ENCODE results near the gene KLHDC10. TPM values are rescaled to one million over a fixed set of nuclear protein-coding genes. Genes with fewer than 3 reads are reported as not detected.
A peak's percentile ranks its signal among the peaks of the same experiment; 100 is the strongest.
"Not testable (repeated sequence)": the region's sequence is repeated elsewhere in the genome, so short reads cannot be mapped to it uniquely, and the experiment has no call there.

KLHDC10 gene, protein sequence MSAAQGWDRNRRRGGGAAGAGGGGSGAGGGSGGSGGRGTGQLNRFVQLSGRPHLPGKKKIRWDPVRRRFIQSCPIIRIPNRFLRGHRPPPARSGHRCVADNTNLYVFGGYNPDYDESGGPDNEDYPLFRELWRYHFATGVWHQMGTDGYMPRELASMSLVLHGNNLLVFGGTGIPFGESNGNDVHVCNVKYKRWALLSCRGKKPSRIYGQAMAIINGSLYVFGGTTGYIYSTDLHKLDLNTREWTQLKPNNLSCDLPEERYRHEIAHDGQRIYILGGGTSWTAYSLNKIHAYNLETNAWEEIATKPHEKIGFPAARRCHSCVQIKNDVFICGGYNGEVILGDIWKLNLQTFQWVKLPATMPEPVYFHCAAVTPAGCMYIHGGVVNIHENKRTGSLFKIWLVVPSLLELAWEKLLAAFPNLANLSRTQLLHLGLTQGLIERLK
- 35.2 TPM for total RNA-seq

DNA sequence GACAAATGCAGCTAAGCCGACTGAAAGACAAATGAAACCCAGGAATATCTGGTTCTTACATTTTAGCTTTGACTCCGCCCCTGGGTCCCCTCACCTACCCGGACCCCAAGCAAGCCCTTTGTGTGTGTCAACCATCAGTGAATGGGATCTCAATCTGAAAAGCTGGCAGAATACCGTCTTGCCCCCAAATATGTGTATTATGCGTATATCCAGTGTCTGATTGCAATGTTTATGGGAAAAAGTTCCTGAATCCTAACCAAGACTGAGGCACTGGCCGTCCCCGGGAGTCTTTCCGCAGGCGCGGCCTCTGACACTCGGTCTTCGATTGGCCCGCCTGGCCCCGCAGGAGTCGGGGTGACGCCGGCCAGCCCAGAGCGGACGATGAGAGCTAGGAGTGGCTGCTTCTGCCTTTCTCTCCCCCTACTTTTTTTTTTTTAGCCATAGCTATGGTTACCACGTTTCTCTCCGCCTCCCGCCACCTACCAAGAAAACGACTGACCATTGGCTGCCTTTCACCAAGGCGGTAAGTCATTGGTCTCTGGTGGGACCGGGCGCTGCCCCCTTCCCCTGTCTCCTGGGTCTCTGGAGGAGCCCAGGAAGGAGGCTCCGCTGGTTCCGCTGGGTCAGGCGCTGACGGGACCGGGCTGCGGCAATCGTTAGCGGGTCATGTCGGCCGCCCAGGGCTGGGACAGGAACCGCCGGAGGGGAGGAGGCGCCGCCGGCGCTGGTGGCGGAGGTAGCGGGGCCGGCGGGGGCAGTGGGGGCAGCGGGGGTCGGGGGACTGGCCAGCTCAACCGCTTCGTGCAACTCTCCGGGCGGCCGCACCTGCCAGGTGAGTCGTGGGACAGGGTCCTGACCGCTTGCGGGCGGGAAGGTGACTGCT lies at the start of gene KLHDC10:
Gene KLHDC10, plus strand, starts transcription at position 557 of the 883 bp plus-strand sequence. Its CDS starts 110 bp downstream, at position 667.
- ATAC-seq (peak; percentile 99), DNase-seq (ENCODE audit: low spot score) (peak; percentile 99)
- intact Hi-C loops (cut with DNase I): no loop called here

DNA sequence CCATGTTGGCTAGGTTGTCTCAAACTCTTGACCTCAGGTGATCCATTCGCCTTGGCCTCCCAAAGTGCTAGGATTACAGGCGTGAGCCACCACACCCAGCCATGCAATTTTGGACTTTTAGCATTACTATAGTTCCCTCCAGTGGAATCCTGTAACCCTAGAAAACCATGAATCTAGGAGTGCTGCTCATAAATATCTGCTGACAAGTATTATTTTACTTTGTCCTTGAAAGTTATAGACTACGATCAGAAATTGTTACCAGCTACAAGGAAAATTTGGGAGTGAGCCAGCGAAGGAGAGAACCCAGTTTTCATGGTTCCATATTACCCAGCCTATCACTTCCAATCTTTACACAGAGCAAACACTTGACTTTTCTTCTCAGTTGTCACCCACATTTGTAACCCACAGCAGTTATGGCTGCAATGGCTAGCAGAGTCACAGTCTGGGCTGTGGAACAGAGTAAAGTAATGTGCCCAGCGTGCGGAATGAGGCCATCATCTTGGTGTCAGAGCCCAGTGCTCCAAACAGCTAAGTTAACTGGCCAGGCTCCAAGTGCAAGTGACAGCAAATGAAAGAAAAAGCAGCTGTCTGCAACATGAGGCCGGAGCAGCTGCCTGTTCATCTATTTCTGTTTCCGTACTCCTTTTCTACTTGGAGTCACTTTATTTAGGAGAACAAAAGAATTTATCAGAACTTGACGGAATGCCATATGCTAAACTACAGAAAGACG lies 49.1 kb upstream of the KLHDC10 start:
- no peak for DNase-seq (ENCODE audit: low spot score)
- no peak for ATAC-seq
- intact Hi-C loops (cut with DNase I): no loop called here

DNA sequence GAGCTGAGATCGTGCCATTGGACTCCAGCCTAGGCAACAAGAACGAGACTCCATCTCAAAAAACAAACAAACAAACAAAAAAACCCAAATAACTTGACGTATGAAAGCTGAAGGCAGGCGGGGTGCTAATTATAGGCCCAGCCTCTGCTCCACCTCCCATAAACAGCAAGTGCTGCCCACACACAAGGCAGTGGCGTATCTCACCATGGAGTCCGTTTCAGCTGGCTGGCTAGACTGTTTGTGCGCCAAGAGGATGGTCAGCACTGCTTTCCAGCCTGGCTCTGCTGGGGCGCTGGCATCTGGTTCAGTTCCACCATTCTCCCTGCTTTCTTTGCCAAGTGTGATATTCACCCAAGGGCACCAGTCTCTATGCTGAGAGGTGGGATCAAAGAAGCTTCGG lies 48.2 kb upstream of the KLHDC10 start:
- intact Hi-C loops (cut with DNase I): no loop called here
- DNase-seq (ENCODE audit: low spot score) (no peak), ATAC-seq (no peak)

DNA sequence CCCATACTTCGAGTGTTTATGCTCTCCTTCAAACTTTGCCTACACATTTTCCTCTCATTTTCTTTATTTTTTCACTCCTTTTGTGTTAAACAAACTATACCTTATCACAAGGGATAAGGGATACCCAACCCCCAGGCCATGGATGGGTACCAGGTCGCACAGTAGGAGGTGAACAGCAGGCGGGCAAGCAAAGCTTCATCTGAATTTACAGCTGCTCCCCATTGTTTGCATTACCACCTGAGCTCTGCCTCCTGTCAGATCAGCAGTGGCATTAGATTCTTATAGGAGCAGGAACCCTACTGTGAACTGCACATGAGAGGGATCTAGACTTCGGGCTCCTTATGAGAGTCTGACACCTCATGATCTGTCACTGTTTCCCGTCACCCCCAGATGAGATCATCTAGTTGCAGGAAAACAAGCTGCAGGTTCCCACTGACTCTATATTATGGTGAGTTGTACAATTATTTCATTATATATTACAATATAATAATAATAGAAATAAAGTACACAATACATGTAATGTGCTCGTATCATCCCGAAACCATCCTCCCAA lies 47.6 kb upstream of the KLHDC10 start:
- intact Hi-C loops (cut with DNase I): no loop called here
- no peak for DNase-seq (ENCODE audit: low spot score)
- no peak for ATAC-seq

DNA sequence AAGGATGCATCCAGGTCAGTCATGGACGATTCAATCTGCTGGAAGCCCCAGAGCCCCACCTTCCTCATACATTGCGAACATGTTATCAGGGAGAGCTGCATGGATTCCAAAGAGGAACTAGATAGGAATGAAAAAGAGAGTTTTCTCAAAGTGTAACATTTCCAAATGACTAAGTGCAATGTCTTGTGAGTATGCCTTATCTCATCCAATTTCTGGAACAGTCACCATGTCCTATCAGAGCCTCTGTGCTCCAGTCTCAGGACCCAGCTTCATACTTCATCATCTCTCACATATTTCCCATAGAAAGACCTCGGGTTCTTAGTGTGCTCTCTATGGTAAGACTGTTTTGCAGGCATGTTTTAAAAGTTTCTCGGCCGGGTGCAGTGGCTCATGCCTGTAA lies 45.9 kb upstream of the KLHDC10 start:
- intact Hi-C loops (cut with DNase I): no loop called here

DNA sequence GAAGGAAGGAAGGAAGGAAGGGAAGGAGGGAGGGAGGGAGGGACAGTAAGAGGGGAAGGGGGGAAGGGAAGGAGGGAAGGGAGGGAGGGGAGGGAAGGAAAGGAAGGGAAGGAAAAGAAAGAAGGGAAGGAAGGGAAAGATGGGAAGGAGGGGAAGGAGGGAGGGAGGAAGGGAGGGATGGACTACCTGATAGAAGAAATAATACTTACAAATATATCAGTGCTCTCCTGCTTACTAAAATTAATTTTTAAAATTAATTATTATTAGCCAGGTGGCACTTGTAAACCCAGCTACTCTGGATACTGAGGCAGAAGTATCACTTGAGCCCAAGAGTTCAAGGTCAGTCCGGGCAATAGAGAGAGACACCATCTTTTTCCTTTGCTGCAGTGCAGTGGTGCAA lies 37.6 kb upstream of the KLHDC10 start:
- DNase-seq (ENCODE audit: low spot score) (no peak), ATAC-seq (no peak)
- intact Hi-C loops (cut with DNase I): no loop called here

More for the DNA sequence above, 45.9 kb upstream of the KLHDC10 start:
- no peak for DNase-seq (ENCODE audit: low spot score)
- ATAC-seq: no peak

DNA sequence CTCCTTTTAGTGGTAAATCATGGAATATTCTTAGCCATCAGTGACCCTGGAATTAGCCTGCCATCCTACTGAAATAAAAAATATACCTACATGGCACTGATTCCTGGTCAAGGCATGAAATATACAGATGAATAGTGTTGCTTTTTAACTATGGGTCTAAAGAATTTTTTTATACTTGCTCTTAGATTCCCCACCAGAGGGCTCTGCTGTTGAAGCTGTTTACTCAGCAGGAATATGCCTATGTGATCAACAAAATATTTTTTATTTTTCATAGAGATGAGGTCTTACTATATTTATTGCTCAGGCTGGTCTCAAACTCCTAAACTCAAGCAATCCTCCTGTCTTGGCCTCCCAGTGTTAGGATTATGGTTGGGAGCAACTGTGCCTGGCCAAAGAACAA lies 32.6 kb upstream of the KLHDC10 start:
- DNase-seq (ENCODE audit: low spot score): no peak
- ATAC-seq: no peak
- intact Hi-C loops (cut with DNase I): no loop called here

DNA sequence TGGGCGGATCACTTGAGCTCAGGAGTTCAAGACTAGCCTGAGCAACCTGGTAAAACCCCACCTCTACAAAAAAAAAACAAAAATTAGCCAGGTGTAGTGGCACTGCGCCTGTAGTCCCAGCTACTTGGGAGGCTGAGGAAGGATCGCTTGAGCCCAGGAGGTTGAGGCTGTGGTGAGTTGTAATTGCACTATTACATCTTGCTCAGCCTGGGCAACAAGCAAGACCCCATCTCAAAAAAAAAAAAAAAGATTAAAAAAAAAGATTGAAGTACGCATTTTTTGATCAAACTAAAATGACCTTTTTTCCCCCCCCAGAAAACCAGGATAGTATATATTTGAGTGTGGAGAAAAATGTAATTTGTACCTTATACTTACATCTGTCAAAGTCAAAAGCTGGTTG lies 29.8 kb upstream of the KLHDC10 start:
- DNase-seq (ENCODE audit: low spot score) (no peak), ATAC-seq (no peak)
- intact Hi-C loops (cut with DNase I): no loop called here

DNA sequence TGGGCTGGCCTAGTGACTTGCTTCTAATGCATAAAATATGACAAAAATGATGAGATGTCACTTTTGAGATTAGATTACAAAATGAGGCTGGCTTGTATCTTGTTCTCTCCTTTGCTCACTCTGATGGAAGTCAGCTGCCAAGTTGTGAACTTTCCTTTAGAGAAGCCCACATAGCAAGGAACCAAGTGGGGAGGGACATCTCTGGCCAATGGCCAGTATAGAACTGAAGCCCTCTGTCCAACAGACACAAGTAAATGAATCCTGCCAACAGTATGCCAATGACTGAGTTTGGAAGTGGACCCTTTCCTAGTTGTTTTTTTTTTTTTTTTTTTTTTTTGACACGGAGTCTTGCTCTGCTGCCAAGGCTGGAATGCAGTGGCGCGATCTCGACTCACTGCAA lies 22.5 kb upstream of the KLHDC10 start:
- ATAC-seq (no peak), DNase-seq (ENCODE audit: low spot score) (no peak)
- intact Hi-C loops (cut with DNase I): no loop called here

DNA sequence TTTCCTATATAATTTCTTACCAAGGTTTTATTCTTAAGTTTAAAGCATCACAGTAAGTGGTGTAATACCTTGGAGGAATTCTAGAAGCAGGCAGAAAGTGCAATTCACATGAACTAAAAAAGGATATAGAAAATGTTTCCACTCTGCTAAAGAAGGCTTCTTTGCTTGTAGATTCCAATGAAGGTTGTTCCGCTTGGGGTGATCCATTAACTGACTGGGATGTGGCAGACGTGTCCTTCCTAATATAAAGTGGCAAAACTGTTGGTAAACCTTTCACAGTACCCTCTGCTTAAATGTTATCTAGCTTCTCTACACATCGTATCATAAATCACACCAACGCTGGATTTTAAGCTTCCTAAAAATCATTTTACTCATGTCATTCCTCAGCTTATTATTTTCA lies 21.4 kb upstream of the KLHDC10 start:
- ATAC-seq: no peak
- DNase-seq (ENCODE audit: low spot score): no peak
- intact Hi-C loops (cut with DNase I): no loop called here

DNA sequence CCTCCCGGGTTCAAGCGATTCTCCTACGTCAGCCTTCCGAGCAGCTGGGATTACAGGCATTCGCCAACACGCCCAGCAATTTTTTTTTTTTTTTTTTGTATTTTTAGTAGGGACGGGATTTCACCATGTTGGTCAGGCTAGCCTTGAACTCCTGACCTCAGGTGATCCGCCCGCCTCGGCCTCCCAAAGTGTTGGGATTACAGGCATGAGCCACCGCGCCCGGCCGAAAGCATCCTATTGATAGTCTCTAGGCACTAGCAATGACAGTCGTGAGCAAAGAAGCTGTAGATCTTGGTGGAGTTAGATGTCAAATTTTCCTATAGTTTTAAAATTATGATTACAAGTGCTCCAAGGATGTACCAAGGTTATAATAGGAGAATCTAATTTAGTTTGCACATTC lies 18.1 kb upstream of the KLHDC10 start:
- intact Hi-C loops (cut with DNase I); ATAC-seq; DNase-seq (ENCODE audit: low spot score): not testable (repeated sequence)

DNA sequence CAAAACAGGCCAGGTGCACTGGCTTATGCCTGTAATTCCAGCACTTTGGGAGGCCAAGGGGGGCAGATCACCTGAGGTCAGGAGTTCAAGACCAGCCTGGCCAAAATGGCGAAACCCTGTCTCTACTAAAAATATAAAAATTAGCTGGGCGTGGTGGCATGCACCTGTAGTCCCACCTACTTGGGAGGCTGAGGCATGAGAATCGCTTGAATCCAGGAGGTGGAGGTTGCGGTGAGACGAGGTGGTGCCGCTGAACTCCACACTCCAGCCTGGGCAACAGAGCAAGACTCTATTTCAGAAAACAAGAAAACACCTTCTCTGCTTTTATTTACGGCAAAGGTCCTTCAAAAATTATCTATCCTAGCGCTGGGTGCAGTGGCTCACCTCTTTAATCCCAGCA lies 15.1 kb upstream of the KLHDC10 start:
- not testable (repeated sequence) for DNase-seq (ENCODE audit: low spot score)

DNA sequence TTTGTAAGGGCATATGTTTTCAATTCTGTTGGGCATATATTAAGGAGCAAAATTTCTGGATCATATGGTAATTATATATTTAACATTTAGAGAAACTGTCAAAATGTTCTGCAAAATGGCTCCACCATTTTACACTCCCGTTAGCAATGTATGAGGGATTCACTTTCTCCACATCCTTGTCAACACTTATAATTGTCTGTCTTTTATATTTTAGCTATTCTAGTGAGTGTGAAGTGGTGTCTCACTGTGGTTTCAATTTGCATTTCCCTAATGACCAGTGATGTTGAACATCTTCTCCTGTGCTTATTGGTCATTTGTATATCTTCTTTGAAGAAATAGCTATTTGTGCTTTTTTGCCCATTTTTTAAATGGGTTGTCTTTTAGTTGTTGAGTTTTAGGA lies 8.1 kb upstream of the KLHDC10 start:
- ATAC-seq (no peak), DNase-seq (ENCODE audit: low spot score) (no peak)
- intact Hi-C loops (cut with DNase I): no loop called here

More for the DNA sequence above, 15.1 kb upstream of the KLHDC10 start:
- ATAC-seq; intact Hi-C loops (cut with DNase I): not testable (repeated sequence)

DNA sequence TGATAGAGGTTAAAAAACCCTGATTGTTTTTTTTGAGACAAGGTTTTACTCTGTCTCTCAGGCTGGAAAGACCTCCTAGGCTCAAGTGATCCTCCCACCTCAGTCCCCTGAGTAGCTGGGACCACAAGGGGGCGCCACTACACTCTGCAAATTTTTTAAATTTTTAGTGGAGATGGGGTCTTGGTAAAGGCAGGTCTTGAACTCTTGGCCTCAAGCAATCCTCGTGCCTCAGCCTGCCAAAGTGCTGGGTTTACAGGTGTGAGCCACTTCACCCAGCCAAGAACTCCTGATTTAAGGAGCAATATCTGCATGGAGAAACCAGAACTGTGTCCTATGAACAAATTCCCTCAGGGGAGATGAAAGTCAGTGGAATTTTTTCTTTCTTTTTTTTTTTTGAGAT lies 7.3 kb upstream of the KLHDC10 start:
- DNase-seq (ENCODE audit: low spot score): no peak
- no peak for ATAC-seq

DNA sequence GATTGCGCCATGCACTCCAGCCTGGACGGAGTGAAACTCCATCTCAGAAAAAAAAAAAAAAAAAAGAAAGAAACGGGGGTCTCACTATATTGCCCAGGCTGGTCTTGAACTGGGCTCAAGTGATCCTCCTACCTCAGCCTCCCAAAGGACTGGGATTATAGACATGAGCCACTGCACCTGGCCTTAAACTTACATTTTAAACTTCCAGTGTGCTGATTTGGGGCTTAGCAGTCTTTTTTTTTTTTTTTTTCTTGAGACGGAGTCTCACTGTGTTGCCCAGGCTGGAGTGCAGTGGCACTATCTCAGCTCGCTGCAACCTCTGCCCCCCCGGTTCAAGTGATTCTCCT lies 5.8 kb upstream of the KLHDC10 start:
- DNase-seq (ENCODE audit: low spot score); intact Hi-C loops (cut with DNase I); ATAC-seq: not testable (repeated sequence)

More for the DNA sequence above, 7.3 kb upstream of the KLHDC10 start:
- intact Hi-C loops (cut with DNase I): no loop called here

DNA sequence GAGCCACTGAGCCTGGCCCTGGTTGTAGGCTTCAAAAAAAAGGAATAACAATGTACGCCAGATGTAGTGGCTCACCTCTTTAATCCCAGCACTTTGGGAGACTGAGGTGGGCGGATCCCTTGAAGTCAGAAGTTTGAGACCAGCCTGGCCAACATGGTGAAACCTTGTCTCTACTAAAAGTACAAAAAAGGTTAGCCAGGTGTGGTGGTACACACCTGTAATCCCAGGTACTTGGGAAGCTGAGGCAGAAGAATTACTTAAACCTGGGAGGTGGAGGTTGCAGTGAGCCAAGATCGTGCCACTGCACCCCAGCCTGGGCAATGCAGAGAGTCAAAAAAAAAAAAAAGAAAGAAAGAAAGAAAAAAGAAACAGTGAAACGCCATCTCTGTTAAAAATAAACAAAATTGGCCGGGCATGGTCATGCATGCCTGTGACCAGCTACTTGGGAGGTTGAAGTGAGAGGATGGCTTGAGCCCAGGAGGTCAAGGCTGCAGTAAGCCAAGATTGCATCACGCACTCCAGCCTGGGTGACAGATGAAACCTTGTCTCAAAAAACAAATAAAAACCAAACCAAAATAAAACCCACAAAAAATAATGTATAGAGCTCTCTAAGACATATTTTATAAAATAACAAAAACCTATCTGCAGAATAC lies 4.7 kb upstream of the KLHDC10 start:
- no peak for ATAC-seq
- intact Hi-C loops (cut with DNase I): no loop called here
- DNase-seq (ENCODE audit: low spot score): no peak

DNA sequence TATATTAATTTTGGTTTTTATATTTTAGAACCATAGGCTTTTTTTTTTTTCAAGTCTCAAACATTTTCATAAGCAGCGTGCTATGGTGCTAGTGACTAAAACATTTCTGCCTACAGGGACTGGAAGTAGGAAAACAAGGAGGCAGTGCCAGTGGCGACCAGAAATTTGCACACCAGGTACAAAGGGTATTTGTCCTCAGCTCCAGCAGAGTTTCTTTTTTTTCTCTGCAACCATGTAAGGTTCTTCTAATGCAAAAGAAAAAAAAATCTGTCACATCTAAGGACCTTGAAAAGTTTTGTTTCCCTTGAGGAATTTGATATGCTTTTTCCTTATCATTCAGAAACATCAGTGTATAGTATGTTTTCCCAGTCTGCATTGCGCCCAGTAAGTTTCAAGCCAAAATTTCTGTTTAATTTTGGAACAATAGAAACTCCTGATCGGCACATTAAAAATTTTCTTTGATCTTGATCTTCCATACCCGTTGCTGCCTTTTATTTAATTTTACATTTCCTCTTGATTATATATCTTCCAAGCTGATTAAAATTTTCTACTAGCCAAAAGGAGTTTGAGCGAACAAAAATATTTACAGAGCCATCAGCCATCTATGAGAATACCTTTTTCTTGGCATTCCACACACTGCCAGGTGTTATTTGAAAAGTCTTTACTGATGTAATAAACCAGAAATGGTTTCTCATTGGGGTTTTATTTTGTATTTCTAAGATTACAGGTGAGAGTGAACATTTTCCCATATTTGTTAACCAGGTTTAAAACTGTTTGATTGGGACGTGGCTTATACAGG lies 956 bp upstream of the KLHDC10 start:
- intact Hi-C loops (cut with DNase I): no loop called here
- no peak for ATAC-seq

More for the DNA sequence above, 956 bp upstream of the KLHDC10 start:
- no peak for DNase-seq (ENCODE audit: low spot score)
